ENCODE measurements around the gene PAK6.

DNA sequence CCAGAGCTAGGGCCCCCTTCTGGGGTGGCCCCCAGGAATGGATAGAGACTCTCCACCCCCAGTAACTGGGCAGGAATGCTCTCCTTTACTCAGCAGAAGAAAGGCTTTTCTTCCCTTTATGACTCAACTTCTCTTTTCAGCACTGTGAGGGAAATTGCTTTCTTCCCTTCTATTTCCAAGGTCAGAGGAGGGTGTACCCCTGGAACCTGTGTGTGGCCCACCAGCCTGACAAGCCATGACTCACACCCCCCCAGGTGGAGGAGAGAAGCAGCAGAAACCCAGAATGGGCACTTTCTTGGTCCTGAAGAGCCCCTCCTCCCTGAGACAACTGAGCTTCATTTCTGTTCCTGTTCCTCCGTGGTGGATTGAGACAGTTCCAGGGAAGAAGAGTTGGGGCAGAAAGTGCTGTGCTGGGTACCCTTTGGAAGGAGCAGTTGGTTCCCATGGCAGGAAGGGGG, 46.7 kb downstream of the PAK6 start:
- no peak for TF ChIP-seq EZH2 (IDR thresholded peaks at IDR 0.05; ENCODE audit: low read length)
- TF ChIP-seq CTCF (optimal IDR thresholded peaks at IDR 0.05 in 1 of 3, IDR thresholded peaks at IDR 0.05 in 1 of 3, conservative IDR thresholded peaks at IDR 0.05 in 1 of 3; ENCODE audit: extremely low read depth in 1 of 3, insufficient read depth in 2 of 3, low read length in 3 of 3), result no peak

All from keratinocyte (primary cell).